ENCODE results near the gene ADORA2A. TPM values are rescaled to one million over a fixed set of nuclear protein-coding genes. Genes with fewer than 3 reads are reported as not detected.

Gene ADORA2A
- total RNA-seq, 1 experiment from 2014 or later: 4.0 TPM

DNA sequence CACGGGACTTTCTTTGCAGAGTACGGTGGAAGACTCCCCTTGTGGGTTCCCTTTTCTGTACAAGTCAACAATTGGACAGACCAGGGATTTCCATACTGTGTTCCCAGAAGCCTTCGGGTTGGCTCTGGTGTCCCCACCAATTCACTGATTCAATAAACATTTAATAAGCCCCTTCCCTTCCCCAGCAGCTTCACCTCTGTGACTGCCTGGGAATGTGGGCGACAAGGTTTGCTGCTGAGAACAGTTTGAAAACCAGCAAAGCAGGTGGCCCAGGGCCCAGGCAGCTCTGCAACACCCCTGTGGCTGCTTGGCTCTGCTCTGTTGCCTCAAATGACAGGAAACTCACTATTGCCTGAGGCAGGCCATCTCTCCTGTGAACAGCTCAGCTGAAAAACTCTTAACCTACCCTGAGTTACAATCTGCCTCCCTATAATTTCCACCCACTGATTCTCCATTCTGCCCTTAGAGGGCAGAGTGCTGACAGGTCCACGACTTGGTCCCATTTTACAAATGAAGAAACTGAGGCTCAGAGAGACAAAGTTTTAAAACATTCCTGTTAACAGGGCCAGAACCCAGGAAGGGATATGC is 10.4 kb downstream of the ADORA2A start:
- H3K27ac Mint-ChIP-seq (ENCODE audit: unreplicated experiment): no peak overlapping the region
- CTCF ChIA-PET: interaction anchor here (0.7 to 1.6 kb wide), 3 partner anchors 8 to 84 kb away, joined by 3 to 4 read pairs (median 3); no protein-coding TSS in a partner anchor
- no TSS peak for BruUV-seq (replicated peaks)

DNA sequence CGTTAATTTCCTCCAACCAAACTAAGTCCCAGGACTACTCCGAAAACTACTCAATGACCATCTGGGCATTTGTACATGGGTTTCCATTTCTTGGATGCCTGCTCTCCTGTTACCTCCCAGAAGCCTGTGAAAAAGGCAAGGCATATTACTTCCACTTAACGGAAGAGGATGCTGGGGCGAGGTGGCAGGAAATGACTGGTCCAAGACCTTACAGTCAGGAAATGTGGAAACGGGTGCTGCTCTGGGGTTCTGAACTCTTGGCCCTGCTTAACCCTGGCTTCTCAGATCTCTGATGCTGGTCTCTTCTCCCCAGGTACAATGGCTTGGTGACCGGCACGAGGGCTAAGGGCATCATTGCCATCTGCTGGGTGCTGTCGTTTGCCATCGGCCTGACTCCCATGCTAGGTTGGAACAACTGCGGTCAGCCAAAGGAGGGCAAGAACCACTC is 12.9 kb downstream of the ADORA2A start:
- Histone ChIP-seq H3K4me3 (ENCODE audit: low read depth, low read length) (no peak overlapping the region), H3K36me3 (ENCODE audit: control insufficient read depth, insufficient read depth, low read length) (peaks cover 3% of the 10 kb centered on the region), H3K9me3 (no peaks in the 10 kb centered on the region), H3K4me1 (no peaks in the 10 kb centered on the region), H3K27me3 (replicated peaks; ENCODE audit: control insufficient read depth, insufficient read depth, low read length) (no peaks in the 10 kb centered on the region)
- intact Hi-C loops (cut with micrococcal nuclease; ENCODE audit: unreplicated experiment): no loop called here
- DNase-seq: no peak
- H3K27ac Mint-ChIP-seq (ENCODE audit: unreplicated experiment): no peak overlapping the region
- no peaks in the 10 kb centered on the region for H3K9me3 Mint-ChIP-seq (ENCODE audit: unreplicated experiment)
- TF ChIP-seq, protein P1, sequence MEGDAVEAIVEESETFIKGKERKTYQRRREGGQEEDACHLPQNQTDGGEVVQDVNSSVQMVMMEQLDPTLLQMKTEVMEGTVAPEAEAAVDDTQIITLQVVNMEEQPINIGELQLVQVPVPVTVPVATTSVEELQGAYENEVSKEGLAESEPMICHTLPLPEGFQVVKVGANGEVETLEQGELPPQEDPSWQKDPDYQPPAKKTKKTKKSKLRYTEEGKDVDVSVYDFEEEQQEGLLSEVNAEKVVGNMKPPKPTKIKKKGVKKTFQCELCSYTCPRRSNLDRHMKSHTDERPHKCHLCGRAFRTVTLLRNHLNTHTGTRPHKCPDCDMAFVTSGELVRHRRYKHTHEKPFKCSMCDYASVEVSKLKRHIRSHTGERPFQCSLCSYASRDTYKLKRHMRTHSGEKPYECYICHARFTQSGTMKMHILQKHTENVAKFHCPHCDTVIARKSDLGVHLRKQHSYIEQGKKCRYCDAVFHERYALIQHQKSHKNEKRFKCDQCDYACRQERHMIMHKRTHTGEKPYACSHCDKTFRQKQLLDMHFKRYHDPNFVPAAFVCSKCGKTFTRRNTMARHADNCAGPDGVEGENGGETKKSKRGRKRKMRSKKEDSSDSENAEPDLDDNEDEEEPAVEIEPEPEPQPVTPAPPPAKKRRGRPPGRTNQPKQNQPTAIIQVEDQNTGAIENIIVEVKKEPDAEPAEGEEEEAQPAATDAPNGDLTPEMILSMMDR (IDR thresholded peaks at IDR 0.05; ENCODE audit: insufficient read depth in 1 of 2, low read depth in 1 of 2, low read length in 1 of 2, severe bottlenecking in 1 of 2, unreplicated experiment in 1 of 2): no peak
- H3K27me3 Mint-ChIP-seq (ENCODE audit: insufficient read depth, unreplicated experiment): no peaks in the 10 kb centered on the region
- POLR2A ChIA-PET: no interaction called here
- BruUV-seq (replicated peaks): no TSS peak
- no peaks in the 10 kb centered on the region for H3K4me1 Mint-ChIP-seq (ENCODE audit: low read depth, unreplicated experiment)
- peaks cover 25% of the 10 kb centered on the region for H3K36me3 Mint-ChIP-seq (ENCODE audit: insufficient read depth, unreplicated experiment)
- CTCF ChIA-PET: no interaction called here
- H3K4me3 Mint-ChIP-seq (ENCODE audit: unreplicated experiment): no peak overlapping the region

More for the DNA sequence above, 10.4 kb downstream of the ADORA2A start:
- TF ChIP-seq, protein P1 (IDR thresholded peaks at IDR 0.05; ENCODE audit: insufficient read depth in 1 of 2, low read depth in 1 of 2, low read length in 1 of 2, severe bottlenecking in 1 of 2, unreplicated experiment in 1 of 2): no peak
- H3K27me3 Mint-ChIP-seq (ENCODE audit: insufficient read depth, unreplicated experiment): no peaks in the 10 kb centered on the region
- H3K4me3 ChIP-seq (ENCODE audit: low read depth, low read length): no peak overlapping the region
- H3K36me3 ChIP-seq (ENCODE audit: control insufficient read depth, insufficient read depth, low read length): peaks cover 3% of the 10 kb centered on the region; the same call in 1 of the 2 replicates
- H3K4me1 Mint-ChIP-seq (ENCODE audit: low read depth, unreplicated experiment): no peaks in the 10 kb centered on the region
- H3K27me3 ChIP-seq (replicated peaks; ENCODE audit: control insufficient read depth, insufficient read depth, low read length): no peaks in the 10 kb centered on the region
- peaks cover 35% of the 10 kb centered on the region for H3K36me3 Mint-ChIP-seq (ENCODE audit: insufficient read depth, unreplicated experiment)
- POLR2A ChIA-PET: no interaction called here
- no peaks in the 10 kb centered on the region for H3K9me3 ChIP-seq
- intact Hi-C loops (cut with micrococcal nuclease; ENCODE audit: unreplicated experiment): loop anchor here (2.0 kb wide), 1 partner anchor 65 kb away; no protein-coding TSS in a partner anchor
- H3K9me3 Mint-ChIP-seq (ENCODE audit: unreplicated experiment): no peaks in the 10 kb centered on the region
- no peak overlapping the region for H3K4me3 Mint-ChIP-seq (ENCODE audit: unreplicated experiment)
- no peak for DNase-seq
- H3K4me1 ChIP-seq: no peaks in the 10 kb centered on the region

DNA sequence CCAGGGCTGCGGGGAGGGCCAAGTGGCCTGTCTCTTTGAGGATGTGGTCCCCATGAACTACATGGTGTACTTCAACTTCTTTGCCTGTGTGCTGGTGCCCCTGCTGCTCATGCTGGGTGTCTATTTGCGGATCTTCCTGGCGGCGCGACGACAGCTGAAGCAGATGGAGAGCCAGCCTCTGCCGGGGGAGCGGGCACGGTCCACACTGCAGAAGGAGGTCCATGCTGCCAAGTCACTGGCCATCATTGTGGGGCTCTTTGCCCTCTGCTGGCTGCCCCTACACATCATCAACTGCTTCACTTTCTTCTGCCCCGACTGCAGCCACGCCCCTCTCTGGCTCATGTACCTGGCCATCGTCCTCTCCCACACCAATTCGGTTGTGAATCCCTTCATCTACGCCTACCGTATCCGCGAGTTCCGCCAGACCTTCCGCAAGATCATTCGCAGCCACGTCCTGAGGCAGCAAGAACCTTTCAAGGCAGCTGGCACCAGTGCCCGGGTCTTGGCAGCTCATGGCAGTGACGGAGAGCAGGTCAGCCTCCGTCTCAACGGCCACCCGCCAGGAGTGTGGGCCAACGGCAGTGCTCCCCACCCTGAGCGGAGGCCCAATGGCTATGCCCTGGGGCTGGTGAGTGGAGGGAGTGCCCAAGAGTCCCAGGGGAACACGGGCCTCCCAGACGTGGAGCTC is 13.5 kb downstream of the ADORA2A start:
- no peaks in the 10 kb centered on the region for H3K4me1 Mint-ChIP-seq (ENCODE audit: low read depth, unreplicated experiment)
- no peak overlapping the region for H3K4me3 Mint-ChIP-seq (ENCODE audit: unreplicated experiment)
- H3K36me3 Mint-ChIP-seq (ENCODE audit: insufficient read depth, unreplicated experiment): peaks cover 21% of the 10 kb centered on the region
- no peaks in the 10 kb centered on the region for H3K9me3 ChIP-seq
- no peaks in the 10 kb centered on the region for H3K27me3 Mint-ChIP-seq (ENCODE audit: insufficient read depth, unreplicated experiment)
- ChIA-PET CTCF (no interaction called here), POLR2A (no interaction called here)
- H3K4me1 ChIP-seq: no peaks in the 10 kb centered on the region
- H3K27me3 ChIP-seq (replicated peaks; ENCODE audit: control insufficient read depth, insufficient read depth, low read length): no peaks in the 10 kb centered on the region
- no peak for DNase-seq
- peaks cover 3% of the 10 kb centered on the region for H3K36me3 ChIP-seq (ENCODE audit: control insufficient read depth, insufficient read depth, low read length)
- no peak overlapping the region for H3K4me3 ChIP-seq (ENCODE audit: low read depth, low read length)
- intact Hi-C loops (cut with micrococcal nuclease; ENCODE audit: unreplicated experiment): no loop called here
- H3K27ac Mint-ChIP-seq (ENCODE audit: unreplicated experiment): no peak overlapping the region
- TF ChIP-seq, protein P1 (IDR thresholded peaks at IDR 0.05; ENCODE audit: insufficient read depth in 1 of 2, low read depth in 1 of 2, low read length in 1 of 2, severe bottlenecking in 1 of 2, unreplicated experiment in 1 of 2): no peak
- no peaks in the 10 kb centered on the region for H3K9me3 Mint-ChIP-seq (ENCODE audit: unreplicated experiment)
- BruUV-seq (replicated peaks): no TSS peak

All from Caco-2 (cell line).